Keratinocyte (primary cell): ENCODE results near the gene LDAH.

Source experiments
- EZH2 ChIP-seq: IDR thresholded peaks from one replicate; pipeline ENCODE4 v1.6.1; 2012; ENCODE audit warnings: inconsistent platforms, mild to moderate bottlenecking, low read length, moderate library complexity
- TF ChIP-seq, protein P1 (sequence below), 3 experiments: IDR thresholded peaks in 1 of 3; conservative IDR thresholded peaks in 1 of 3; optimal IDR thresholded peaks in 1 of 3; 2 replicates in 2 of 3; 3 replicates in 1 of 3; pipeline versions ENCODE3 to v1.5.1; 2011; ENCODE audit warnings: low read length in 3 of 3, mild to moderate bottlenecking in 3 of 3, moderate library complexity in 2 of 3, control low read depth in 1 of 3, inconsistent platforms in 1 of 3; ENCODE audit not compliant: insufficient read depth in 2 of 3; ENCODE audit errors: extremely low read depth in 1 of 3

DNA sequence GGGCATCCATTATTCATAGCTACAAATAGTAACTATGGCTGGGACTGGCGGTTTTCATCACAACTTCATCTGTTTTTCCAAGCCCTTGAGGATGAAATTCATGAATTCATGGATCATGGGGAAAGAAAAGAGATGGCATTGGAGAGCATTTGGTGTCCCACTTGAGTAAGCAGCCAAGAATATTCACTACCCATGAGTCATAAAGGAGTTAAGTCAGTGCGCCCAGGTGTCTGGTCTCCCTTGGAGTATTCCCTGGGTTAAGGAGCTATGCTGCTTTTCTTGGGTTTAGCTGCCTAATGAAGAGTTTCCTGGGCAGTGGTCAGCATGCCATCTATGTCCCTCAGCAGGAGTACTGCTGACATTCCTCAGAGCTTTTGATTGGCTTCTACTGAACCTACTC, 21.3 kb upstream of the LDAH start:
- TF ChIP-seq, protein P1, sequence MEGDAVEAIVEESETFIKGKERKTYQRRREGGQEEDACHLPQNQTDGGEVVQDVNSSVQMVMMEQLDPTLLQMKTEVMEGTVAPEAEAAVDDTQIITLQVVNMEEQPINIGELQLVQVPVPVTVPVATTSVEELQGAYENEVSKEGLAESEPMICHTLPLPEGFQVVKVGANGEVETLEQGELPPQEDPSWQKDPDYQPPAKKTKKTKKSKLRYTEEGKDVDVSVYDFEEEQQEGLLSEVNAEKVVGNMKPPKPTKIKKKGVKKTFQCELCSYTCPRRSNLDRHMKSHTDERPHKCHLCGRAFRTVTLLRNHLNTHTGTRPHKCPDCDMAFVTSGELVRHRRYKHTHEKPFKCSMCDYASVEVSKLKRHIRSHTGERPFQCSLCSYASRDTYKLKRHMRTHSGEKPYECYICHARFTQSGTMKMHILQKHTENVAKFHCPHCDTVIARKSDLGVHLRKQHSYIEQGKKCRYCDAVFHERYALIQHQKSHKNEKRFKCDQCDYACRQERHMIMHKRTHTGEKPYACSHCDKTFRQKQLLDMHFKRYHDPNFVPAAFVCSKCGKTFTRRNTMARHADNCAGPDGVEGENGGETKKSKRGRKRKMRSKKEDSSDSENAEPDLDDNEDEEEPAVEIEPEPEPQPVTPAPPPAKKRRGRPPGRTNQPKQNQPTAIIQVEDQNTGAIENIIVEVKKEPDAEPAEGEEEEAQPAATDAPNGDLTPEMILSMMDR (optimal IDR thresholded peaks at IDR 0.05 in 1 of 3, IDR thresholded peaks at IDR 0.05 in 1 of 3, conservative IDR thresholded peaks at IDR 0.05 in 1 of 3; ENCODE audit: extremely low read depth in 1 of 3, insufficient read depth in 2 of 3, low read length in 3 of 3): no peak
- TF ChIP-seq EZH2: no peak
